Stimulated activated CD8-positive, alpha-beta memory T cell treated with anti-CD3 and anti-CD28 coated beads, Interleukin-12 subunit alpha, Interleukin-12 subunit beta, amount 100 ng/mL, for 4 hours (primary cell): ENCODE results near the gene MGMT.

Source experiments
- DNase-seq: peaks from one replicate; pipeline ENCODE4 v3.0.0-alpha.2; 2020; ENCODE audit warnings: low read depth

Gene MGMT

GRCh38 chr10:129622736-129623135 is 155.7 kb downstream of the MGMT start:
- no peak for DNase-seq

GRCh38 chr10:129624526-129624925 is 157.5 kb downstream of the MGMT start:
- DNase-seq = no peak

GRCh38 chr10:129626309-129626708 is 159.3 kb downstream of the MGMT start:
- DNase-seq = no peak

- DNase-seq = no peak
Observed at GRCh38 chr10:129626796-129627435, 159.9 kb downstream of the MGMT start.

GRCh38 chr10:129627442-129627841 is 160.4 kb downstream of the MGMT start:
- no peak for DNase-seq

- no peak for DNase-seq
Observed at GRCh38 chr10:129628823-129629222, 161.8 kb downstream of the MGMT start.

- DNase-seq = no peak
Observed at GRCh38 chr10:129629911-129630310, 162.9 kb downstream of the MGMT start.

- no peak for DNase-seq
Observed at GRCh38 chr10:129631006-129631405, 164.0 kb downstream of the MGMT start.

GRCh38 chr10:129631870-129632623 is 165.0 kb downstream of the MGMT start:
- no peak for DNase-seq

- DNase-seq = no peak
Observed at GRCh38 chr10:129637010-129637409, 170.0 kb downstream of the MGMT start.

GRCh38 chr10:129637846-129638245 is 170.8 kb downstream of the MGMT start:
- no peak for DNase-seq

GRCh38 chr10:129641351-129641750 is 174.3 kb downstream of the MGMT start:
- DNase-seq = no peak

GRCh38 chr10:129641982-129642381 is 174.9 kb downstream of the MGMT start:
- no peak for DNase-seq

GRCh38 chr10:129642427-129642826 is 175.4 kb downstream of the MGMT start:
- no peak for DNase-seq

- DNase-seq = no peak
Observed at GRCh38 chr10:129643266-129643665, 176.2 kb downstream of the MGMT start.

- DNase-seq = no peak
Observed at GRCh38 chr10:129645487-129645886, 178.4 kb downstream of the MGMT start.

GRCh38 chr10:129646973-129647372 is 179.9 kb downstream of the MGMT start:
- DNase-seq = no peak

- no peak for DNase-seq
Observed at GRCh38 chr10:129647590-129647989, 180.5 kb downstream of the MGMT start.

- DNase-seq = no peak
Observed at GRCh38 chr10:129648856-129649255, 181.8 kb downstream of the MGMT start.

GRCh38 chr10:129652021-129652420 is 185.0 kb downstream of the MGMT start:
- no peak for DNase-seq

GRCh38 chr10:129652521-129653201 is 185.6 kb downstream of the MGMT start:
- DNase-seq = no peak

- no peak for DNase-seq
Observed at GRCh38 chr10:129653428-129653827, 186.4 kb downstream of the MGMT start.

GRCh38 chr10:129653861-129654260 is 186.8 kb downstream of the MGMT start:
- DNase-seq = no peak
